CD4-positive, alpha-beta T cell treated with Interleukin-15 for 1 hour (primary cell): ENCODE measurements around the gene GZF1.
"Not testable (repeated sequence)": the region's sequence is repeated elsewhere in the genome, so short reads cannot be mapped to it uniquely, and the experiment has no call there.

Experiments
- DNase-seq: peaks from one replicate; pipeline ENCODE4 v3.0.0-alpha.2; 2020

Gene GZF1

GRCh38 chr20:23347791-23348190 is 14.2 kb upstream of the GZF1 start:
- DNase-seq, result no peak

- not testable (repeated sequence) for DNase-seq
Observed at GRCh38 chr20:23348510-23348909, 13.5 kb upstream of the GZF1 start.

GRCh38 chr20:23349338-23350195 is 12.4 kb upstream of the GZF1 start:
- peak; percentile 84 for DNase-seq

- DNase-seq, result peak; percentile 96
Observed at GRCh38 chr20:23350196-23350903, 11.6 kb upstream of the GZF1 start, which contains the start of gene NXT1. TSS of gene NXT1 (plus strand) at chr20:23350791. CDS start at chr20:23354042, 3,251 bp downstream.

- peak; percentile 73 for DNase-seq
Observed at GRCh38 chr20:23350904-23351838, 10.8 kb upstream of the GZF1 start.

GRCh38 chr20:23356203-23356602 is 5.8 kb upstream of the GZF1 start:
- no peak for DNase-seq

- DNase-seq, result peak; percentile 100
Observed at GRCh38 chr20:23357767-23358562, 4.0 kb upstream of the GZF1 start.

- DNase-seq, result no peak
Observed at GRCh38 chr20:23358563-23358906, 3.4 kb upstream of the GZF1 start.

- no peak for DNase-seq
Observed at GRCh38 chr20:23358923-23359593, 2.9 kb upstream of the GZF1 start.

GRCh38 chr20:23360531-23360930 is 1.5 kb upstream of the GZF1 start:
- DNase-seq, result no peak

GRCh38 chr20:23361119-23361475 is 885 bp upstream of the GZF1 start:
- DNase-seq, result no peak

GRCh38 chr20:23362392-23363256 is 642 bp downstream of the GZF1 start:
- DNase-seq, result peak; percentile 56

GRCh38 chr20:23363257-23363649 is 1.3 kb downstream of the GZF1 start:
- no peak for DNase-seq

- DNase-seq, result no peak
Observed at GRCh38 chr20:23365390-23366165, 3.6 kb downstream of the GZF1 start.

- no peak for DNase-seq
Observed at GRCh38 chr20:23366384-23366783, 4.4 kb downstream of the GZF1 start.

- no peak for DNase-seq
Observed at GRCh38 chr20:23367770-23368169, 5.8 kb downstream of the GZF1 start.

- DNase-seq, result no peak
Observed at GRCh38 chr20:23368316-23369071, 6.5 kb downstream of the GZF1 start.

- no peak for DNase-seq
Observed at GRCh38 chr20:23369072-23369823, 7.3 kb downstream of the GZF1 start.
